Testis (tissue), 2 donors: Measurements from ENCODE around the gene DLG2.

Experiments
- POLR2A ChIP-seq: fragments of 450-650 bp; IDR thresholded peaks from one replicate; pipeline ENCODE4 v1.6.1; 2017; ENCODE audit warnings: antibody characterized with exemption, mild to moderate bottlenecking, moderate library complexity
- TF ChIP-seq, protein P1 (sequence below), 3 experiments: fragments of 450-650 bp in 2 of 3; fragments of 200-600 bp in 1 of 3; sonication (generic) in 1 of 3; IDR thresholded peaks; one replicate each; pipeline ENCODE4 v1.5.1; 2016 to 2019; ENCODE audit warnings: antibody characterized with exemption in 3 of 3, mild to moderate bottlenecking in 2 of 3, moderate library complexity in 1 of 3

DNA sequence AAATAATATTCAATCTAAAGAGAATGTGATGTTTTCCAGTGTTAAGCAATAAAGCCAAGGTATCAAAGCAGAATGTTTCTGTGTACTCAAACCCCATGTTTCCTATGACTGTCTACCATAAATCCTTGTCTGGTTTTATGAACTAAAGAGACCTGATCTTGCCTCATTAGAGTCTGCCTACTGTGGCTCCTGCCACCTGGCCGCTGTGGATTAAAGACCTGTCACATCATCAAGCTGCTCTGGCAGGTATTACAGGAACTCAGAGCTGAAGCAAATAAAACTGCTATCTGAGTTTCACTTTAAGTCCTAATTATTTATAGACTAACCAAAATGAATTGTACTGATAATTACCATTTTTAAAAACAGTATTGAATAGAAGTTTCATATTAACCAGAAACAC is 2133.2 kb downstream of the DLG2 start:
- TF ChIP-seq, protein P1, sequence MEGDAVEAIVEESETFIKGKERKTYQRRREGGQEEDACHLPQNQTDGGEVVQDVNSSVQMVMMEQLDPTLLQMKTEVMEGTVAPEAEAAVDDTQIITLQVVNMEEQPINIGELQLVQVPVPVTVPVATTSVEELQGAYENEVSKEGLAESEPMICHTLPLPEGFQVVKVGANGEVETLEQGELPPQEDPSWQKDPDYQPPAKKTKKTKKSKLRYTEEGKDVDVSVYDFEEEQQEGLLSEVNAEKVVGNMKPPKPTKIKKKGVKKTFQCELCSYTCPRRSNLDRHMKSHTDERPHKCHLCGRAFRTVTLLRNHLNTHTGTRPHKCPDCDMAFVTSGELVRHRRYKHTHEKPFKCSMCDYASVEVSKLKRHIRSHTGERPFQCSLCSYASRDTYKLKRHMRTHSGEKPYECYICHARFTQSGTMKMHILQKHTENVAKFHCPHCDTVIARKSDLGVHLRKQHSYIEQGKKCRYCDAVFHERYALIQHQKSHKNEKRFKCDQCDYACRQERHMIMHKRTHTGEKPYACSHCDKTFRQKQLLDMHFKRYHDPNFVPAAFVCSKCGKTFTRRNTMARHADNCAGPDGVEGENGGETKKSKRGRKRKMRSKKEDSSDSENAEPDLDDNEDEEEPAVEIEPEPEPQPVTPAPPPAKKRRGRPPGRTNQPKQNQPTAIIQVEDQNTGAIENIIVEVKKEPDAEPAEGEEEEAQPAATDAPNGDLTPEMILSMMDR (IDR thresholded peaks at IDR 0.05) = no peak
- TF ChIP-seq POLR2A = no peak
